ENCODE results near the gene GALNT14.

Gene GALNT14

GRCh38 chr2:30968660-30969397, 169.4 kb downstream of the GALNT14 start:
- no peak for DNase-seq

GRCh38 chr2:30966786-30967185, 171.5 kb downstream of the GALNT14 start:
- DNase-seq = no peak

GRCh38 chr2:30965022-30965531, 173.2 kb downstream of the GALNT14 start:
- DNase-seq = no peak

- DNase-seq = no peak
These were observed 173.8 kb downstream of the GALNT14 start for GRCh38 chr2:30964334-30965005.

GRCh38 chr2:30963184-30963583, 175.1 kb downstream of the GALNT14 start:
- no peak for DNase-seq

GRCh38 chr2:30960213-30960612, 178.0 kb downstream of the GALNT14 start:
- no peak for DNase-seq

GRCh38 chr2:30959653-30960052, 178.6 kb downstream of the GALNT14 start:
- no peak for DNase-seq

- DNase-seq = no peak
These were observed 179.3 kb downstream of the GALNT14 start for GRCh38 chr2:30958918-30959265.

GRCh38 chr2:30958193-30958917, 179.9 kb downstream of the GALNT14 start:
- DNase-seq = no peak

- DNase-seq = no peak
These were observed 180.6 kb downstream of the GALNT14 start for GRCh38 chr2:30957591-30957990.

- DNase-seq = no peak
These were observed 181.2 kb downstream of the GALNT14 start for GRCh38 chr2:30956995-30957394.

- DNase-seq = no peak
These were observed 182.6 kb downstream of the GALNT14 start for GRCh38 chr2:30955516-30956132.

- no peak for DNase-seq
These were observed 187.9 kb downstream of the GALNT14 start for GRCh38 chr2:30950339-30950738.

GRCh38 chr2:30949435-30949834, 188.8 kb downstream of the GALNT14 start:
- no peak for DNase-seq

- DNase-seq = no peak
These were observed 189.4 kb downstream of the GALNT14 start for GRCh38 chr2:30948857-30949256.

- no peak for DNase-seq
These were observed 190.1 kb downstream of the GALNT14 start for GRCh38 chr2:30948130-30948529.

GRCh38 chr2:30947686-30948085, 190.6 kb downstream of the GALNT14 start:
- no peak for DNase-seq

- no peak for DNase-seq
These were observed 195.8 kb downstream of the GALNT14 start for GRCh38 chr2:30942419-30942818.

GRCh38 chr2:30940839-30941238, 197.4 kb downstream of the GALNT14 start:
- DNase-seq = no peak

GRCh38 chr2:30939364-30939763, 198.9 kb downstream of the GALNT14 start:
- no peak for DNase-seq

- no peak for DNase-seq
These were observed 200.0 kb downstream of the GALNT14 start for GRCh38 chr2:30938196-30938595.

- no peak for DNase-seq
These were observed 201.3 kb downstream of the GALNT14 start for GRCh38 chr2:30936977-30937376.

- no peak for DNase-seq
These were observed 202.4 kb downstream of the GALNT14 start for GRCh38 chr2:30935795-30936194.

All from stimulated activated CD4-positive, alpha-beta T cell treated with anti-CD3 and anti-CD28 coated beads, Interleukin-2, amount 100 ng/mL, for 48 hours (primary cell).